Amniotic epithelial cell (primary cell): ENCODE results near the gene TLR5.
"Not testable (repeated sequence)": the region's sequence is repeated elsewhere in the genome, so short reads cannot be mapped to it uniquely, and the experiment has no call there.

ENCODE experiments used
- DNase-seq: peaks from one replicate; pipeline ENCODE4 v3.0.0-alpha.2; 2010; ENCODE audit warnings: low read depth

The TLR5 gene, protein sequence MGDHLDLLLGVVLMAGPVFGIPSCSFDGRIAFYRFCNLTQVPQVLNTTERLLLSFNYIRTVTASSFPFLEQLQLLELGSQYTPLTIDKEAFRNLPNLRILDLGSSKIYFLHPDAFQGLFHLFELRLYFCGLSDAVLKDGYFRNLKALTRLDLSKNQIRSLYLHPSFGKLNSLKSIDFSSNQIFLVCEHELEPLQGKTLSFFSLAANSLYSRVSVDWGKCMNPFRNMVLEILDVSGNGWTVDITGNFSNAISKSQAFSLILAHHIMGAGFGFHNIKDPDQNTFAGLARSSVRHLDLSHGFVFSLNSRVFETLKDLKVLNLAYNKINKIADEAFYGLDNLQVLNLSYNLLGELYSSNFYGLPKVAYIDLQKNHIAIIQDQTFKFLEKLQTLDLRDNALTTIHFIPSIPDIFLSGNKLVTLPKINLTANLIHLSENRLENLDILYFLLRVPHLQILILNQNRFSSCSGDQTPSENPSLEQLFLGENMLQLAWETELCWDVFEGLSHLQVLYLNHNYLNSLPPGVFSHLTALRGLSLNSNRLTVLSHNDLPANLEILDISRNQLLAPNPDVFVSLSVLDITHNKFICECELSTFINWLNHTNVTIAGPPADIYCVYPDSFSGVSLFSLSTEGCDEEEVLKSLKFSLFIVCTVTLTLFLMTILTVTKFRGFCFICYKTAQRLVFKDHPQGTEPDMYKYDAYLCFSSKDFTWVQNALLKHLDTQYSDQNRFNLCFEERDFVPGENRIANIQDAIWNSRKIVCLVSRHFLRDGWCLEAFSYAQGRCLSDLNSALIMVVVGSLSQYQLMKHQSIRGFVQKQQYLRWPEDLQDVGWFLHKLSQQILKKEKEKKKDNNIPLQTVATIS

DNA sequence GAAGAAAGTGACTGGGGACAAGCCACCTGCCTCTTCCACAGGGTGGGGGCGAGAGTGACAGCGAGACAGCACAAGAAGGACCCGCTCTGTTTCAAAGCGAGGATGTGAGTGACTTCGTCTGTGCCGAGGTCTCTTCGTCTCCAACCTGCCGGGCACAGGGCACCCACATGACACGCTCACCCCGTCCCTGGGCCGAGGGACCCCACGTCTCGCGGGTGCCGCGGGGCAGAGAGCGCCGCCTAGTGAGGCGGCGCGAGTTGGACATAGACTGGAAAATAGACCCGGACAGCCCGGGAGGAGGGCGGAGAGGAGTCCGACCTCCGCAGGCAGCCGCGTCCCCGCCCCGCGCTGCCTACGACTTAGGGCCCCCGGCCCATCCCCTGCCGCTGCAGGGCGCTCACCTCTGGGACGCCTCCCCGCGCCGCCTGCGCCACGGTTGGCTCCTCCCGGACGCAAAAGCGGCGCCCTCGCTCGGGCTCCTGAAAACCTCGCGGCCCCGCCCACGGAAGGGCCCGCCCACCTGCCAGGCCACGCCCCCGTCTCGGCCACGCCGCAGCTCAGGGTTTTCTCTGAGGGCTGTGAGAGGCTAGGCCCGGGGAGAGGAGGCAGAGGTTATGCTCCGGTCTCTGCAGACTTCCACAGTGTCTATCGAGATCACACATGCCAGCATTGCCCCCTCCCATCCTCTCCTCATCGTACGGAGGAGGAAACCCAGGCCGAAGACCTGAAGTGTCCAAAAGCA is at the start of gene TLR5:
TLR5 (minus strand) TSS at position 454 of the 742 bp plus-strand sequence. CDS start 30,217 bp downstream, outside the sequence.
- DNase-seq: peak; percentile 22

DNA sequence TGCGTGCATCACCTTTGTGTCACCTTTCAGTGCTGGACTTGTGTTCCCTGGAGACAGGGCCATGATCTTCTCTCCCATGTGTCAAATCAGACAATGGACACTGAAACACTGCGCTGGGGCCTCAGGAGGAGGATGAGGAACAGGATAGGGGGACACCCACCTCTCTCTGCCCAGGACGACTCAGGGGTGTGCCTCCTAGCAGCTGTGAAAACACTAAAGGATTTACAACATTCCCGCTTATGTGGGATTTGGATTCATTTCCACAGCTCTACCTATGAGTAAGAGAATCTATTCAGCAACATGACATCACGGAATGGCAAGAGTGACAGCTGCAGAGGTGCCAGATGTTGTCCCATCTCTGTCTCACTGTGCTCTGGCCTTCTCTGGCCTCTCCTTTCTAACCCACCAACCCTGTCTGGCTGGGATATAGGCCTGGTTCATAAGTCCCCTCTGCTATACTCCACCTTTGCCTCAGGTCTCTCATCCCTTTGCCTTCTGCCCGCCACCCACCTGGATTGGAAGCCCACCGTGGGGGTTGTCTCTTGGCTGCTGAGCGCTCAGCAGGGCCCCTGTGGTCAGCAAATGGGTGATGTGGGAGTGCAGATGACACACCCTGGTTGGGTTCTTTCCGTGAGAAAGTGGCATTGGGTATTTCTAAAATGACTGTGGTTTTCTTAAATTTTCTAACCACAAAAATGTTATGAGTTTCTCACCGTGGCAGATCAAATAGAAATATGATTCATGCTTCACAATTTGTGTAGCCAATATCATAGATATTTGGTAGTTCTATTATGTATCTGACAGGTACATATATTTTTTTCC is 47.1 kb upstream of the TLR5 start:
- peak; percentile 26 for DNase-seq

DNA sequence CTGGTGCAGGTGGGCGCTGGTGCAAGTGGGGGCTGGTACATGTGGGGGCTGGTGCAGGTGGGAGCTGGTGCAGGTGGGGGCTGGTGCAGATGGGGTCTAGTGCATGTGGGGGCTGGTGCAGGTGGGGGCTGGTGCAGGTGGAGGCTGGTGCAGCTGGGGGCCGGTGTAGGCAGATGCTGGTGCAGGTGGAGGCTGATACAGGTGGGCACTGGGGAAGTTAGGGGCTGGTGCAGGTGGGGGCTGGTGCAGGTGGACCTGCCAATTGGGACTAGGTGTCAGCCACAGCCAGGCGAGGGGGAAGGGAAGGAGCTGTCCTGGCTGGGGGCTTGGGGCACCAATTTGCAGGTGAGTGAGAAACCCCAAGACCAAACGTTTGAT is 46.5 kb upstream of the TLR5 start:
- no peak for DNase-seq

DNA sequence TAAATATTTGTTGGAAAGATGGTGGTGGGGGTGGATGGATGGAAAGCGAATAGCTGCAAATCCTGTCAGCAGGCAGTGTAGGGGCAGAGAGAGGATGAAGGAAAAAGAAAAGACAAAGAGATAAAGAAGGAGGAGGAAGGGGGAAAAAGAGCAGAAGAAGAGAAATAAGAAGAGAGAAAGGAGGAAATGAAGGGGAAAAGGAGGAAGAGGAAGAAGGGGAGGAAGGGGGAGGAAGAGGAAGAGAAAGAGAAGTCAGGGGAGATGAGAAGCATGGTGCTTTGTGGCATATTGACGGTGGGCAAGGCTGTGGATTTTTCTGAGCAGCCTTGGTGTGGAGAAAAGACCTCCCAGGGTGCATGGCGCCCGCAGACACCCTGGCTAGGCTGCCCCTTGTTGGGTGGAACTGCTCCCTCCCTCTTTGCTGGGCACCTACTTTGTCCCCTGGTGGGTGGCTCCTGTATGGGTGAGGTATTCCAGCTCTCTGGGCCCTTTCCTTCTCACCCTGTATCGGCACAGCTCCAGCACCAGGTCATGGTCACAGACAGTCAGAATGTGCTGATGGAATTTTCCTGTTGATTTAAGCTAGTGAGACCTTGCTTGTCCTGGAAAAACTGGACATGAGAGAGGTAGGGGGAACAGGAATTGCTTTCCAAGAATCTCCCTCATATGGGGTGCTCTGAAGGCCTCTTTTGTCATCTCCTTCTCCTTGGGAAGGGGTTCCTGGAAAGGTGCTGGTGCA is 45.7 kb upstream of the TLR5 start:
- no peak for DNase-seq

DNA sequence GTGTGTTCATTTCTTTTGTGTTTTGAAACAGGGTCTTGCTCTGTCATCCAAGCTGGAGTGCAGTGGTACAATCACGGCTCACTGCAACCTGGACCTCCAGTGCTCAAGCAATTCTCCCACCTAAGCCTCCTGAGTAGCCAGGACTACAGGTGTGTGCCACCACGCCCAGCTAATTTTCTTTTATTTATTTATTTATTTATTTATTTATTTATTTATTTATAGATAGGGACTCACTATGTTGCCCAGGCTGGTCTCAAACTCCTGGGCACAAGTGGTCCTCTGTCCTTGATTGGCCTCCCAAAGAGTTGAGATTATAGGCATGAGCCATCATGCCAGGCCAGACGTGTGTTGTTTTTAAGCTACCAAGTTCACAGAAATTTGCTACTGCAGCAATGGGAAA is 43.8 kb upstream of the TLR5 start:
- no peak for DNase-seq

DNA sequence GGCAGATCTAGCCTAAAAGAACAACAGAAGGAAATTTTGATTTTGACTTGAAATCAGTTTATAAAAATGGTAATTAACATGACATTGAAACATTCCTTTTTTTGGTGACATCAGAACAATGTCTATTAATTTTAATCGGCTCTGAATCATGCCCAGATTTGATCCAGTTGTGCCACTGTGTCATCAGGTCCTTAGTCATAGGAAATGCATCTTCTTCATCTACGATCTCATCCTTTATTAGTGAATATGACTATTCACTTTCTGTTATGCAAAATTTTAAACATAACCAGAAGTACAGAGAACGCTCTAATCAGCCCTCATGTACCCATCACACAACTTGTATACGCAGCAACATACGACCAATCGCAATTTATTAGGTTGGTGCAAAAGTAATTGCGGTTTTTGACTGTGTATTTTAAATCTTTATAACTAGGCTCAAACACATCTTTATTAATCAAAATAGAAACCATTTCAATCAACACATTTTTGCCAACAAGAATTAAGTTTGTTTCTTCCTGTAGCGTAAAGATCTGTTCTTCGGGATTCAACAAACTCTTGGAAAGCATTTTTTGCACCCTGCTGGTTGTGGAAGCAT is 40.3 kb upstream of the TLR5 start:
- no peak for DNase-seq

DNA sequence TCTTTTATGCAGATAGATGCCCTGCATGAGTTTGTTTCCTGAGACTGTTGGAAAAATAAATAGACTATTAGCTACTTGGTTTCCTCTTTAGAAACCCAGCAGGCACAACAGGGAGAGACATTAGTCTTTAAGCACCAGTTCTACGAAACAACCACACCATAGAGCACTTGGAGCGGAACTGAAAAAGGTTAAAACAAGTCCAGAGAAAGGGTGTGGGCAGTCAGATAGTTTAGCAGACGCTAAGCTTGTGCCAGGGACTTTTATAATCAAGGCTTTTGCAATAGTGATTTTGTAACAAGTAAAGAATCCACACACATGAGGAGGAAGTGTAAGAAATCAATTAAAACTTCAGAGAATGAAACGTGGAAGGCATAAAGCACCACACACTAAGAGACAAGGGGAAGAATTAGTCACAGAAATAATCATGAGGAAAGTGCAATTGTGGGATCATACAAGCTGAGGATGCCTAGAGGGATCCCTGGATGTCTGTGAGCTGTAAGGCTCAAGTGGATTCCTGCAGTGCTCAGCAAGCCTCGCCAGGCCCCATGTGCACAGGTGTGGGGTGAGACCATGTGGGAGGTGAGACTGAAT is 37.8 kb upstream of the TLR5 start:
- DNase-seq: peak; percentile 6

DNA sequence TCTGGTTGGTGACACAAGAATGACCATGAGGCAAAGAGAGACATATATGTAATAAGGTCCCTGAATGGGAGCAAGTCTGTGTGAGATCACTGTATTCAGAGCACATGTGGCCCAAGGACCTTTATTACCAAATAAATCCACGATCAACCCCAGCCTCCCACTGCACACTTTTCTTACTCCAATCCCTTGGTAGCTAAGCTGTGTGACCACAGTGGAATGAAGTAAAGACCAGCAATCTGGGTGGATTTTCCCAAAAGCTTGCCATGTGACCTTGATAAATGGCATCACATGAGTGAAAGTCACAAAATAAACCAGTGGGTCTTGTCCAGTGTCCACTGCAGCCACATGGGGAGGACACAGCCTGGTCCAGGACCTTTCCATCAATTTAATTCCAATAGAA is 36.7 kb upstream of the TLR5 start:
- DNase-seq: no peak

DNA sequence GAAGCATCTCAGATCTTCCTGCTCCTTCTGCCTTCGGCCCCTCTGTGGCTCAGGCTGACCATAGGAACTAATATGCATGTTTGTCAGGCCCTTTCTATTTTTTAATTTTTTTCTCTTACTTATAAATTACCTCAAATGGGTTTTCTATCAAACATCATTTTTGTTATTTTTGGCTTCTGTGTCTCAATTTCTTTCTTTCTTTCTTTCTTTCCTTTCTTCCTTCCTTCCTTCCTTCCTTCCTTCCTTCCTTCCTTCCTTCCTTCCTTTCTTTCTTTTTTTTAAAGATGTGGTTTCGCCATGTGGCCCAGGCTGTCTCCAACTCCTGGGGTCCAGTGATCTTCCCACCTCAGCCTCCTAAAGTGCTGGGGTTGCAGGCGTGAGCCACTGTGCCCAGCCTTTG is 36.2 kb upstream of the TLR5 start:
- DNase-seq: no peak

DNA sequence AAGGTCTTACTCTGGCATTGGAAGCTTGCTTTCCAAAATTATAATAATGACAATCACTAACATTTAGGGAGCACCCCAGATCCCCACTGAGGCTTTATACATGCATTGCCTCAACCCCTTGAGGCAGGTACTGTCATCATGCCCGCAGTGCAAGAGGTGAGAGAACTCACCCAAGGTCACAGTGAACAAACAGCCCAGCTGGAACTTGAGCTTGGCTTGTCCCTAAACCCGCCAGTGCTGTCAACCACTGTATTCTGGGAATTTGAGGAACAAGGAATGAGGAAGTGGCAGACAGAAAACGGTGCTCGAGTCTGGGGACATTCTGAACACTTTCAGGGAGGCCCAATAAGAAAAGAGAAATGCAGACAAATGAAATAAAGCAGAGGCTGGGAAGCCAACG is 34.6 kb upstream of the TLR5 start:
- no peak for DNase-seq

DNA sequence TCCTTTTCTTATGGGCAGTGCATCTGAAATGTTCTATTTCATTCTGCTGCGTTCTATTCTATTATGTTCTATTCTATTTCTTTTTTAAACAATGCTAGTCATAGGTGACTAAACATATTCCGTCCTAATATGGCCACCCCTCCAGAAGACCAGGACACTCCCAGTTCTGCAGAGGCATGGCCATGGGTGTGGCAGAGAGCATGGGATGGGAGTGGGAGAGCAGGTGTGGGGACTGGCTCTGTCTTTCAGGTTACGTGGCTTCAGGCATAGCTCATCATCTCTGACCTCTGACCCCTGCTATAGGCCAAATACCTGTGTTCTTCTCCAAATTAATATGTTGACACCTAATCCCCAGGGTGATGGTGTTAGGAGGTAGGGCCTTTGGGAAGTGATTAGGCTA is 33.4 kb upstream of the TLR5 start:
- no peak for DNase-seq

DNA sequence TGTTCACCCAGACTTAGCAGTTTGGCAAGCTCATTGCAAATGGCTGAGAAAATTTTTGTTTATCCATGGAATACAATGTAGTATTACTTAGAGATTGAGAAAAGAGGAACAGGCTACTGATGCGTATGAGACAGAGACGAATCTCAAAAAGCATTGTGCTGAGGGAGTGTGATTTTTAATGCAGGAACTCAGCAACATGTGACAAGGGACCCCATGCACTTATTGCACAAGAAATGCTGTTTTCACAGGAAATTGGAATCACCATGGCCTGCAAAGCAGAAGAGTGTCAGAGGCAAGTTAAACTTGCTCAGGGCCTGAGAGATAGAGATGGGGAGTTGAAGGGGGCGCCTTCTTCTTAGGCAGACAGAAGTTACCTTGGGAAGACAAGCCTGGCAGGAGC is 32.6 kb upstream of the TLR5 start:
- no peak for DNase-seq

DNA sequence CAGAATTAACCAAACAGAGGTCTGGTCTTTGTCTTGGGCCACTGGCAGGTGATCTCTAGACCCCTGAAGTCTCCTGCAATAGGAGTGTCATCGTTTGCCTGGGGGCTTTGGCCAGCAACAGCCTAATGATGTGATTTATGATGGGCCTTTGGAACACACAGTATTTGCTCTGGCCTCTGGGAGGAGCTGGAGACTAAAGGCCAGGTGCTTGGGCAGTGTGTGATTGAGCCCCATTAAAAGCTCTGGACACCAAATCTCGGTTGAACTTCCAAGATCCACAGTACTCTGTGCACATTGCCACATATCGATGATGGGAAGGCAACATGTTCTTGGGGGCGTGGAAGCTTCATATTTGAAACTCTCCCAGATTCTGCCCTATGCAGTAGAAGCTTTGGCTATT is 32.0 kb upstream of the TLR5 start:
- peak; percentile 9 for DNase-seq

DNA sequence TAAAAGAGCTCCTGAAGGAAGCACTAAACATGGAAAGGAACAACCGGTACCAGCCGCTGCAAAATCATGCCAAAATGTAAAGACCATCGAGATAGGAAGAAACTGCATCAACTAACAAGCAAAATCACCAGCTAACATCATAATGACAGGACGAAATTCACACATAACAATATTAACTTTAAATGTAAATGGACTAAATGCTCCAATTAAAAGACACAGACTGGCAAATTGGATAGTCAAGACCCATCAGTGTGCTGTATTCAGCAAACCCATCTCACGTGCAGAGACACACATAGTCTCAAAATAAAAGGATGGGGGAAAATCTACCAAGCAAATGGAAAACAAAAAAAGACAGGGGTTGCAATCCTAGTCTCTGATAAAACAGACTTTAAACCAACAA is 26.4 kb upstream of the TLR5 start:
- not testable (repeated sequence) for DNase-seq

DNA sequence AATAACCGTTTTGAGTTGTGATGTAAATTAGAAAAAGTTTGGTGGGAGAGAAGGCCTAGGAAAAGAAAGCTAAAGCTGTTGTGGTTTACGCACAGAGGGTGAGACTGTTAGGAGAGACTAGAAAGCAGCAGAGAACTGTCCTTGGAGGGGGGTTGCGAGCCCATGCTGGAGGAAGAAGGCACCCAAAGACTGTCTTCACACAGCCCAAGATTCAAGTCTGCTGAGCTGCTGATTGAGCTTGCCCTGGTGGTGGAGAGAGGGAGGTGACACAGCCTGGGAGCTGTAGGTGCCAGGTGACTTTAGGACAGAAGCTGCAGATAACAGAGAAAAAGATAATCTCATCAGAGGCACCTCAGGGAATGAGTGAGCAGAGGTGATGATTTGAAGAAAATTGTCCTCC is 18.3 kb upstream of the TLR5 start:
- no peak for DNase-seq

DNA sequence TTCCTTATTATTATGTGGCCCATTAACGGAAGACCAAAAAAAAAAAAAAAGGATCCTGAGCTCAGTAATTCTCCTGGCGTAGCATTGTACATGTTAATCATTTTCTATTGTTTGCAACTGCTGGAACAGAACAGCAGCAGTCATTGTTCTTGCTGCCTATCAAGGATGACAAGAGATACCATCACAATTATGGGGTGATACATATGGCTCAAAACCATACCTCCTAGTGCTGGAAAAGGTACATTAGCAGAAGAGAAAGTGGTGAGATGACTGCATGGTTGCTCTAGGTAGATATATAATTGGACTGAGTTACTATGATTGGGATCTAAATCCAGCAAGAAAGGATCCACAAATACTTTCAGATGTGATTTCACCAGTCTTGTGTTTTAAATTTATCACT is 13.3 kb upstream of the TLR5 start:
- DNase-seq: no peak

DNA sequence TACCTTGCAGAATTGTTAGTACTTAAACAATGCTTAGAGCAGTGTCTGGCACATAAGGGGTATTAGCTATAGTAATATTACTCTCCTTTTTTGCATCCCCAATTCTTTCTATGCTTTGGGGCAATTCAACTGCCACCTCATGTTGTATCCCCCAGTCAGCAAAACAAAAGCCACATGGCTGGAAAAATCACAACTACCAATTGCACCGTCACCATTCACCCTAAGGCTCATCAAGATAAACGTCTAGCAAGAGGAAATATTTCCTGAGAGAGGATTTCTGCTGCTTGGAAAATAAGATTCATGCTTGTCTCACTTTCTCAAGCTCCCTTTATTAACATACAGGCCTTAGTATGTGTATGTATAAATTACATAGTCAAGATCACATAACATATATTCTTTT is 12.1 kb upstream of the TLR5 start:
- DNase-seq: no peak

DNA sequence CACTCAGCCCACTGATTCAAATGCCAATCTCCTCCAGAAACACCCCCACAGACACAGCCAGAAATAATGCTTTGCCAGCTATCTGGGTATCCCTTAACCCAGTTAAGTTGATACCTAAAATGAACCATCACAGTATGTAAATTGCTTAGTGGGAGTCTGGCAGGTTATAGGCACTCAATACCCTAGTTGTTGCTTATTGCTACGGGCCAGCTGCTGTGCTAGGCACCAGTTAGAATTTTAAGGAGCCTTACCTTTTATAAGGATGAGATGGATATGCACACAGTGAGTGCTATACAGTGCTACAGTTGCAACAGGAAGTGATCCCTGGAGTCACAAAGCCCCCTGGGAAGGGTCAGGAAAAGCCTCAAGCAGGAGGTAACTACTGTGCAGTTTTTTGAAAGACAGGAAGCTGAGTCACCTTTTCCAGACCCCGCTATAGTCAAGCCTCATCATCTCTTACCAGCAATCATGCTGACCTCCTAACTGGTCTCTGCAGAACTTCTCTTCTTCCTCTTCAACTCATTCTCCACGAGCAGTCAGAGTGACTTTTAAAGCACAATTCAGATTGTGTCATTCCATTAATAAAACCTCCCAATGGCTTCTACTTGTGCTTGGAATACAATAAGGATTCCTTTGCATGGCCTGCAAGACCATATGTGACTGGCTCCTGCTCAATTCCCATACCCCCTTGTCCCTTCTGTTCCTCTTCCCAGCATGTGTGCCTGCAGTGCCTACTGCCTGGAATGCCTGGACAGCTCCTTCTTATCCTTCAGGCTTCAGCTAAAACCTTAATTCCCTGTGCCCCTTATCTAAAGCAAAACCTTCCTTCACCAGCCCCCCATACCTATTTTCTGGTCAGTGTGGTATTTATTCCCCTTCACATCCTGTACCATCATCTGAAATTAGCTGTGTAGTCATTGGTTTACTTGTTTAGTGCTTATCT is 10.4 kb upstream of the TLR5 start:
- peak; percentile 11 for DNase-seq

DNA sequence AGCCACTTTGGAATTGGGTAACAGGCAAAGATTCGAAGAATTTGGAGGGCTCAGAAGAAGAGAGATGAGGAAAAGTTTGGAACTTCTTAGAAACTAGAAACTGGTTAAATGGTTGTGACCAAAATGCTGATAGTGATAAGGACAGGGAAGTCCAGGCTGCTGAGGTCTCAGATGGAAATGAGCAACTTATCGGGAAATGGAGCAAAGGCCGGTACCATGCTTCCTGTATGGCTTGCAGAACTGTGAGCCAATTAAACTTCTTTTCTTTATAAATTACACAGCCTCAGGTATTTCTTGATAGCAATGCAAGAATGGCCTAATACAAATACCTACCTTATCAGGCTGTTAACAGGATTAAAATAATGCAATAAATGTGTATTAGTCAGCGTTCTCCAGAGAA is 9.4 kb upstream of the TLR5 start:
- DNase-seq: no peak
